ENCODE results near the gene ARHGEF7. TPM values are rescaled to one million over a fixed set of nuclear protein-coding genes. Genes with fewer than 3 reads are reported as not detected.

Gene ARHGEF7
- total RNA-seq, 2 experiments from 2014 or later: 46.5 to 46.7 TPM

- no peaks in the 10 kb centered on the region for H3K27me3 Mint-ChIP-seq
- H3K4me3 Mint-ChIP-seq: no peak overlapping the region
- H3K9me3 Mint-ChIP-seq: no peaks in the 10 kb centered on the region
- H3K27ac Mint-ChIP-seq: no peak overlapping the region
- no peak for DNase-seq
- H3K36me3 Mint-ChIP-seq: peaks cover 26% of the 10 kb centered on the region
- peaks cover 21% of the 10 kb centered on the region for H3K4me1 Mint-ChIP-seq
Observed at GRCh38 chr13:111278743-111279652, 163.9 kb downstream of the ARHGEF7 start.

- Mint-ChIP-seq H3K9me3 (no peaks in the 10 kb centered on the region), H3K27me3 (no peaks in the 10 kb centered on the region), H3K4me1 (peaks cover 18% of the 10 kb centered on the region), H3K4me3 (no peak overlapping the region), H3K27ac (no peak overlapping the region), H3K36me3 (peaks cover 27% of the 10 kb centered on the region)
- DNase-seq: no peak
Observed at GRCh38 chr13:111280226-111280625, 165.1 kb downstream of the ARHGEF7 start.

- H3K27me3 Mint-ChIP-seq: no peaks in the 10 kb centered on the region
- H3K4me3 Mint-ChIP-seq: no peak overlapping the region
- H3K36me3 Mint-ChIP-seq: peaks cover 24% of the 10 kb centered on the region
- H3K4me1 Mint-ChIP-seq: peaks cover 11% of the 10 kb centered on the region
- no peak overlapping the region for H3K27ac Mint-ChIP-seq
- no peak for DNase-seq
- H3K9me3 Mint-ChIP-seq: no peaks in the 10 kb centered on the region
Observed at GRCh38 chr13:111280681-111281585, 165.8 kb downstream of the ARHGEF7 start.

- H3K9me3 Mint-ChIP-seq: no peaks in the 10 kb centered on the region
- H3K4me1 Mint-ChIP-seq: peaks cover 2% of the 10 kb centered on the region
- H3K36me3 Mint-ChIP-seq: peaks cover 27% of the 10 kb centered on the region
- no peak for DNase-seq
- H3K27me3 Mint-ChIP-seq: no peaks in the 10 kb centered on the region
- no peak overlapping the region for H3K4me3 Mint-ChIP-seq
- no peak overlapping the region for H3K27ac Mint-ChIP-seq
Observed at GRCh38 chr13:111281751-111282311, 166.7 kb downstream of the ARHGEF7 start.

GRCh38 chr13:111282425-111282824 is 167.3 kb downstream of the ARHGEF7 start:
- no peak for DNase-seq
- Mint-ChIP-seq H3K4me3 (no peak overlapping the region), H3K36me3 (peaks cover 26% of the 10 kb centered on the region), H3K9me3 (no peaks in the 10 kb centered on the region), H3K27me3 (no peaks in the 10 kb centered on the region), H3K4me1 (peaks cover 2% of the 10 kb centered on the region), H3K27ac (no peak overlapping the region)

- no peak overlapping the region for H3K27ac Mint-ChIP-seq
- peaks cover under 1% of the 10 kb centered on the region for H3K4me1 Mint-ChIP-seq
- H3K9me3 Mint-ChIP-seq: no peaks in the 10 kb centered on the region
- H3K27me3 Mint-ChIP-seq: no peaks in the 10 kb centered on the region
- no peak for DNase-seq
- no peak overlapping the region for H3K4me3 Mint-ChIP-seq
- peaks cover 23% of the 10 kb centered on the region for H3K36me3 Mint-ChIP-seq
Observed at GRCh38 chr13:111282997-111283396, 167.9 kb downstream of the ARHGEF7 start.

GRCh38 chr13:111283457-111283856 is 168.3 kb downstream of the ARHGEF7 start:
- Mint-ChIP-seq H3K9me3 (no peaks in the 10 kb centered on the region), H3K36me3 (peaks cover 22% of the 10 kb centered on the region), H3K4me1 (no peaks in the 10 kb centered on the region), H3K27me3 (no peaks in the 10 kb centered on the region), H3K27ac (no peak overlapping the region), H3K4me3 (no peak overlapping the region)
- DNase-seq: no peak

- no peaks in the 10 kb centered on the region for H3K9me3 Mint-ChIP-seq
- no peak overlapping the region for H3K27ac Mint-ChIP-seq
- no peaks in the 10 kb centered on the region for H3K4me1 Mint-ChIP-seq
- DNase-seq: no peak
- no peaks in the 10 kb centered on the region for H3K27me3 Mint-ChIP-seq
- peaks cover 18% of the 10 kb centered on the region for H3K36me3 Mint-ChIP-seq
- H3K4me3 Mint-ChIP-seq: no peak overlapping the region
Observed at GRCh38 chr13:111283991-111284390, 168.9 kb downstream of the ARHGEF7 start.

GRCh38 chr13:111284565-111284964 is 169.5 kb downstream of the ARHGEF7 start:
- no peak for DNase-seq
- no peaks in the 10 kb centered on the region for H3K27me3 Mint-ChIP-seq
- no peak overlapping the region for H3K4me3 Mint-ChIP-seq
- H3K9me3 Mint-ChIP-seq: no peaks in the 10 kb centered on the region
- H3K36me3 Mint-ChIP-seq: peaks cover 18% of the 10 kb centered on the region
- no peak overlapping the region for H3K27ac Mint-ChIP-seq
- no peaks in the 10 kb centered on the region for H3K4me1 Mint-ChIP-seq

GRCh38 chr13:111286162-111286561 is 171.1 kb downstream of the ARHGEF7 start:
- Mint-ChIP-seq H3K27me3 (no peaks in the 10 kb centered on the region), H3K9me3 (no peaks in the 10 kb centered on the region), H3K4me1 (no peaks in the 10 kb centered on the region), H3K36me3 (peaks cover 16% of the 10 kb centered on the region), H3K4me3 (no peak overlapping the region), H3K27ac (no peak overlapping the region)
- DNase-seq: no peak

- H3K27ac Mint-ChIP-seq: no peak overlapping the region
- no peaks in the 10 kb centered on the region for H3K4me1 Mint-ChIP-seq
- DNase-seq: no peak
- peaks cover 16% of the 10 kb centered on the region for H3K36me3 Mint-ChIP-seq
- no peak overlapping the region for H3K4me3 Mint-ChIP-seq
- no peaks in the 10 kb centered on the region for H3K27me3 Mint-ChIP-seq
- no peaks in the 10 kb centered on the region for H3K9me3 Mint-ChIP-seq
Observed at GRCh38 chr13:111286749-111287148, 171.6 kb downstream of the ARHGEF7 start.

GRCh38 chr13:111287201-111287600 is 172.1 kb downstream of the ARHGEF7 start:
- H3K27ac Mint-ChIP-seq: no peak overlapping the region
- H3K4me3 Mint-ChIP-seq: no peak overlapping the region
- H3K9me3 Mint-ChIP-seq: no peaks in the 10 kb centered on the region
- H3K27me3 Mint-ChIP-seq: no peaks in the 10 kb centered on the region
- peaks cover 20% of the 10 kb centered on the region for H3K36me3 Mint-ChIP-seq
- no peak for DNase-seq
- no peaks in the 10 kb centered on the region for H3K4me1 Mint-ChIP-seq

- no peaks in the 10 kb centered on the region for H3K9me3 Mint-ChIP-seq
- H3K27me3 Mint-ChIP-seq: no peaks in the 10 kb centered on the region
- no peak for DNase-seq
- H3K4me3 Mint-ChIP-seq: no peak overlapping the region
- H3K36me3 Mint-ChIP-seq: peaks cover 23% of the 10 kb centered on the region
- no peak overlapping the region for H3K27ac Mint-ChIP-seq
- no peaks in the 10 kb centered on the region for H3K4me1 Mint-ChIP-seq
Observed at GRCh38 chr13:111288276-111288675, 173.2 kb downstream of the ARHGEF7 start.

- peaks cover 15% of the 10 kb centered on the region for H3K36me3 Mint-ChIP-seq
- H3K27me3 Mint-ChIP-seq: no peaks in the 10 kb centered on the region
- no peak overlapping the region for H3K4me3 Mint-ChIP-seq
- no peak overlapping the region for H3K27ac Mint-ChIP-seq
- DNase-seq: no peak
- H3K9me3 Mint-ChIP-seq: no peaks in the 10 kb centered on the region
- H3K4me1 Mint-ChIP-seq: no peaks in the 10 kb centered on the region
Observed at GRCh38 chr13:111289251-111289650, 174.1 kb downstream of the ARHGEF7 start.

GRCh38 chr13:111291908-111292307 is 176.8 kb downstream of the ARHGEF7 start:
- DNase-seq: no peak
- no peak overlapping the region for H3K27ac Mint-ChIP-seq
- no peaks in the 10 kb centered on the region for H3K27me3 Mint-ChIP-seq
- H3K4me1 Mint-ChIP-seq: peaks cover 12% of the 10 kb centered on the region
- no peak overlapping the region for H3K4me3 Mint-ChIP-seq
- H3K36me3 Mint-ChIP-seq: peaks cover 7% of the 10 kb centered on the region
- H3K9me3 Mint-ChIP-seq: no peaks in the 10 kb centered on the region
